K562 (cell line): ENCODE measurements around the gene FAM131C. TPM values are rescaled to one million over a fixed set of nuclear protein-coding genes. Genes with fewer than 3 reads are reported as not detected.

Experiments
- ATAC-seq: fragments of 200-7000 bp; cut with Tn5 transposase; 3 replicates; pipeline ENCODE4 v1.9.1; 2020; ENCODE audit warnings: moderate library complexity
- BruUV-seq: library from RNA; stranded (reverse); fragments of 400-500 nt; replicated peaks from 2 replicates; lab custom pipeline; 2021; lab: Mats Ljungman, UMichigan
- CTCF ChIA-PET: fragments of 300-600 bp; formaldehyde crosslinking; extraction: SDS; loops from one replicate; lab custom pipeline; 2021; ENCODE audit warnings: low intra/inter-chr PET ratio; lab: Yijun Ruan, JAX
- POLR2A ChIA-PET: fragments of 300-600, 350-650 bp; sonication (Branson Sonifier 250); formaldehyde crosslinking; extraction: SDS; loops from one replicate; lab custom pipeline; 2021; ENCODE audit warnings: antibody characterized with exemption, inconsistent platforms; lab: Yijun Ruan, JAX
- DNase-seq, 4 experiments: peaks; one replicate each; pipeline versions ENCODE4 v3.0.0 to v3.0.0-alpha.2; 2011 to 2018; ENCODE audit warnings: low spot score in 3 of 4, mixed read lengths in 3 of 4; ENCODE audit errors: extremely low read depth in 1 of 4
- FAIRE-seq: peaks from 2 replicates; lab custom pipeline; 2011; peaks lifted over from hg19 to GRCh38; lab: Jason Lieb, UNC
- H2AFZ ChIP-seq: 2 replicates; pipeline ENCODE4 v1.6.0; 2011; ENCODE audit warnings: low read depth, low read length, control low read depth, inconsistent platforms
- H3K27ac ChIP-seq: fragments of 200-600 bp; 3 replicates; pipeline ENCODE4 v1.8.0; 2011; ENCODE audit warnings: low read depth, mild to moderate bottlenecking, control low read depth, inconsistent platforms, low read length, moderate library complexity, mixed read lengths; ENCODE audit errors: extremely low read depth
- H3K27me3 ChIP-seq, 2 experiments: fragments of 300-600 bp in 1 of 2; 2 replicates in 1 of 2; 3 replicates in 1 of 2; pipeline versions ENCODE4 v1.6.0 to v1.8.0; 2011; ENCODE audit warnings: inconsistent platforms in 2 of 2, low read length in 2 of 2, mild to moderate bottlenecking in 1 of 2, mixed read lengths in 1 of 2, moderate library complexity in 1 of 2; ENCODE audit not compliant: control insufficient read depth in 2 of 2, insufficient read depth in 2 of 2
- H3K36me3 ChIP-seq: fragments of 300-600 bp; 3 replicates; pipeline ENCODE4 v1.8.0; 2011; ENCODE audit warnings: mild to moderate bottlenecking, low read length, inconsistent platforms; ENCODE audit not compliant: control insufficient read depth, insufficient read depth
- H3K4me1 ChIP-seq, 2 experiments: fragments of 200-600 bp in 1 of 2; replicated peaks in 1 of 2; 2 replicates in 1 of 2; 3 replicates in 1 of 2; pipeline versions ENCODE4 v1.5.1 to v1.8.0; 2011; ENCODE audit warnings: inconsistent platforms in 2 of 2, low read length in 2 of 2, mild to moderate bottlenecking in 1 of 2, mixed read lengths in 1 of 2, moderate library complexity in 1 of 2; ENCODE audit not compliant: control insufficient read depth in 2 of 2, insufficient read depth in 2 of 2
- H3K4me2 ChIP-seq: 2 replicates; pipeline ENCODE4 v1.6.1; 2011; ENCODE audit warnings: low read length, control low read depth, inconsistent platforms, mixed read lengths; ENCODE audit not compliant: insufficient read depth
- H3K4me3 ChIP-seq: fragments of 200-600 bp; sonication (generic), shearing (Covaris generic); 2 replicates; pipeline ENCODE4 v1.5.1; 2016; ENCODE audit warnings: control low read depth, inconsistent platforms
- H3K79me2 ChIP-seq: fragments of 200-600 bp; 3 replicates; pipeline ENCODE4 v1.8.0; 2011; ENCODE audit warnings: low read length, inconsistent platforms; ENCODE audit not compliant: control insufficient read depth, insufficient read depth
- H3K9ac ChIP-seq, 2 experiments: 2 replicates each; pipeline versions ENCODE4 v1.6.0 to v1.6.1; 2011; ENCODE audit warnings: low read depth in 2 of 2, low read length in 2 of 2, control low read depth in 1 of 2, inconsistent platforms in 1 of 2, mild to moderate bottlenecking in 1 of 2, mixed read lengths in 1 of 2; ENCODE audit not compliant: insufficient read depth in 1 of 2
- H3K9me1 ChIP-seq: one replicate; pipeline ENCODE4 v1.6.0; 2011; ENCODE audit warnings: inconsistent platforms, mild to moderate bottlenecking, low read length, moderate library complexity; ENCODE audit not compliant: control insufficient read depth, insufficient read depth
- H3K9me3 ChIP-seq: replicated peaks from 2 replicates; pipeline ENCODE4 v1.5.1; 2011; ENCODE audit warnings: low read depth, low read length, inconsistent platforms; ENCODE audit not compliant: control insufficient read depth, insufficient read depth
- H4K20me1 ChIP-seq: replicated peaks from 2 replicates; pipeline ENCODE4 v1.6.1; 2011; ENCODE audit warnings: low read length, inconsistent platforms, mixed read lengths; ENCODE audit not compliant: control insufficient read depth, insufficient read depth
- CBX8 ChIP-seq: fragments of 200-600 bp; sonication (generic); IDR thresholded peaks from 2 replicates; pipeline ENCODE4 v1.6.1; 2012; ENCODE audit warnings: borderline replicate concordance, mixed run types, low read depth, mild to moderate bottlenecking, moderate library complexity, mixed read lengths, low read length, control low read depth, inconsistent platforms; ENCODE audit not compliant: poor library complexity, severe bottlenecking; ENCODE audit errors: extremely low read depth
- GABPA ChIP-seq: fragments of 200-800 bp; sonication (Bioruptor generic); conservative IDR thresholded peaks from 2 replicates; pipeline ENCODE4 v1.6.1; 2016; ENCODE audit warnings: low read depth, missing genetic modification characterization, missing compliant biosample characterization
- HMG20B ChIP-seq: fragments of 250-450 bp; sonication (Bioruptor Pico); IDR thresholded peaks from 2 replicates; pipeline ENCODE4 v1.5.0; 2021; ENCODE audit warnings: mild to moderate bottlenecking
- KDM1A ChIP-seq, 2 experiments: fragments of 450-650 bp; IDR thresholded peaks; 2 replicates each; pipeline ENCODE4 v1.6.1; 2016; ENCODE audit warnings: mild to moderate bottlenecking in 2 of 2
- MEF2A ChIP-seq: IDR thresholded peaks from 2 replicates; pipeline ENCODE4 v1.6.1; 2011; ENCODE audit warnings: low read depth, mild to moderate bottlenecking, low read length, moderate library complexity; ENCODE audit not compliant: control insufficient read depth
- PBX2 ChIP-seq, 2 experiments: IDR thresholded peaks in 1 of 2; conservative IDR thresholded peaks in 1 of 2; 2 replicates each; pipeline ENCODE4 v1.6.1; 2016; ENCODE audit warnings: low read depth in 2 of 2, mild to moderate bottlenecking in 1 of 2, missing compliant biosample characterization in 1 of 2, missing genetic modification characterization in 1 of 2, moderate library complexity in 1 of 2
- POLR2AphosphoS2 ChIP-seq: IDR thresholded peaks from 2 replicates; pipeline ENCODE4 v1.6.1; 2012; ENCODE audit warnings: low read length, improper control_type of control experiment
- TARDBP ChIP-seq: fragments of 450-650 bp; IDR thresholded peaks from 2 replicates; pipeline ENCODE4 v1.6.1; 2016
- TEAD2 ChIP-seq: fragments of 450-650 bp; IDR thresholded peaks from 2 replicates; pipeline ENCODE4 v1.6.1; 2016; ENCODE audit warnings: missing genetic modification characterization, control low read depth, missing compliant biosample characterization
- ZNF318 ChIP-seq, 2 experiments: fragments of 450-650 bp; IDR thresholded peaks; 2 replicates each; pipeline ENCODE4 v1.6.1; 2016; ENCODE audit warnings: mild to moderate bottlenecking in 2 of 2, borderline replicate concordance in 1 of 2, low read depth in 1 of 2, moderate library complexity in 1 of 2
- ZNF764 ChIP-seq: fragments of 250-450 bp; sonication (Bioruptor Pico); IDR thresholded peaks from 2 replicates; pipeline ENCODE4 v1.4.0; 2020; ENCODE audit warnings: low read depth, mild to moderate bottlenecking, moderate library complexity
- WGBS: fragments of 100-300 bp; shearing (Covaris generic); methylation state at CpG from one replicate; pipeline ENCODE4 v1.1.6; 2016; ENCODE audit warnings: low coverage, mixed read lengths; ENCODE audit not compliant: insufficient coverage; ENCODE audit errors: missing lambda C conversion rate; 5-methylcytosine and 5-hydroxymethylcytosine counted together
- in situ Hi-C: fragments of 300-500 bp; cut with MboI; formaldehyde crosslinking; loops from 4 replicates; pipeline ENCODE4 v1.15.0; 2018; ENCODE audit warnings: inconsistent platforms, mixed read lengths
- intact Hi-C: fragments of 100-400 bp; cut with micrococcal nuclease; formaldehyde crosslinking; loops from 2 replicates; pipeline ENCODE4 v1.14.2; 2022
- polyA plus RNA-seq, 8 experiments: library from polyadenylated mRNA; depleted of rRNA in 4 of 8; stranded (reverse) in 5 of 8; unstranded in 3 of 8; fragments of >200 nt; fragmentation: Nextera tagmentation in 2 of 8; fragmentation: Illumina TruSeq in 1 of 8; extraction: Ambion mirVana in 2 of 8; extraction: Trizol in 1 of 8; gene quantifications; 2 replicates each; pipeline versions ENCODE4 v1.2.1 to v1.2.3, GENCODE V29; 2011 to 2014; ENCODE audit warnings: inconsistent platforms in 1 of 8, missing spikeins in 1 of 8
- total RNA-seq, 7 experiments: library from RNA; depleted of rRNA in 6 of 7; stranded (reverse); fragments of >200 nt in 6 of 7; fragmentation: Illumina TruSeq in 2 of 7; extraction: Trizol in 2 of 7; gene quantifications; 2 replicates each; pipeline versions ENCODE4 v1.2.1 to v1.2.3, GENCODE V29; 2011 to 2021; ENCODE audit warnings: low replicate concordance in 1 of 7

FAM131C gene
- total and polyA plus RNA-seq, 9 of the 15 experiments (the other 6 are each of a cell fraction or from before 2014, with no cell fraction given) = 0.10 to 0.29 (median 0.16) TPM; not detected in 6

- no peak for ATAC-seq
- FAIRE-seq = no peak
- no TSS peak for BruUV-seq
- Histone ChIP-seq H3K9me1 (no peaks in the 10 kb centered on the region), H3K9ac (peak overlapping the region in 1 of 2 experiments; percentile 15; a peak in 1 of 4 replicates), H3K4me2 (no peak overlapping the region), H3K79me2 (no peaks in the 10 kb centered on the region), H3K9me3 (no peaks in the 10 kb centered on the region), H3K4me1 (peaks cover under 1 to 56% of the 10 kb centered on the region in 2 experiments; a peak in 4 of 5 replicates), H3K27ac (no peak overlapping the region), H3K27me3 (peaks cover 7 to 37% of the 10 kb centered on the region in 2 experiments; a peak in 3 of 5 replicates), H2AFZ (no peak overlapping the region), H3K36me3 (no peaks in the 10 kb centered on the region), H3K4me3 (no peak overlapping the region), H4K20me1 (no peaks in the 10 kb centered on the region)
- in situ Hi-C loops = no loop called here
- CTCF ChIA-PET = no interaction called here
- intact Hi-C loops = no loop called here
- no peak for DNase-seq
- POLR2A ChIA-PET = interaction anchor here (1.2 kb wide), 1 partner anchor 37 kb away, joined by 3 read pairs; no protein-coding TSS in a partner anchor
- 47% methylated on average over 6 of the region's 6 CpGs for whole genome bisulfite sequencing
- TF ChIP-seq GABPA = no peak
- no peak for TF ChIP-seq CBX8
- no peak for TF ChIP-seq ZNF318 (IDR thresholded peaks at IDR 0.05; ENCODE audit: borderline replicate concordance in 1 of 2, low read depth in 1 of 2)
- TF ChIP-seq KDM1A (IDR thresholded peaks at IDR 0.05) = no peak
- TF ChIP-seq ZNF764 = no peak
- no peak for TF ChIP-seq TARDBP
- no peak for TF ChIP-seq POLR2AphosphoS2
- TF ChIP-seq TEAD2 (tag) = no peak
- TF ChIP-seq PBX2 (CRISPR knock-in tag; IDR thresholded peaks at IDR 0.05; ENCODE audit: low read depth) = no peak
- no peak for TF ChIP-seq PBX2 (tag; conservative IDR thresholded peaks at IDR 0.05; ENCODE audit: low read depth)
- TF ChIP-seq HMG20B (CRISPR knock-in tag) = no peak
- no peak for TF ChIP-seq MEF2A
These were observed 53.1 kb downstream of the FAM131C start for GRCh38 chr1:16020325-16020724.
